Measurements from ENCODE around the gene CACNA2D1. TPM values are rescaled to one million over a fixed set of nuclear protein-coding genes. Genes with fewer than 3 reads are reported as not detected.
A peak's percentile ranks its signal among the peaks of the same experiment; 100 is the strongest.

CACNA2D1 gene
- total RNA-seq, 1 experiment from 2014 or later = 9.8 TPM

- no peak for DNase-seq (ENCODE audit: low read depth, low spot score)
- Histone ChIP-seq H3K4me1 (ENCODE audit: control insufficient read depth, insufficient read depth, low read length) (no peaks in the 10 kb centered on the region), H3K27ac (ENCODE audit: low read length) (no peak overlapping the region), H3K4me3 (ENCODE audit: low read depth in 2 of 2, low read length in 2 of 2) (no peak overlapping the region), H3K36me3 (ENCODE audit: control insufficient read depth, insufficient read depth, low read length) (no peaks in the 10 kb centered on the region), H3K27me3 (ENCODE audit: control insufficient read depth, insufficient read depth, low read length) (no peaks in the 10 kb centered on the region), H3K9me3 (ENCODE audit: control insufficient read depth, insufficient read depth, low read depth, low read length) (no peaks in the 10 kb centered on the region)
- no TSS peak for BruUV-seq (replicated peaks)
- in situ Hi-C loops (cut with HindIII; ENCODE audit: low pct_unique_long_range_greater_than_20kb, low sequenced_read_pairs) = no loop called here
- CTCF ChIA-PET = no interaction called here
- ATAC-seq = no peak
- TF ChIP-seq REST (IDR thresholded peaks at IDR 0.05; ENCODE audit: insufficient read depth in 1 of 2, low read depth in 2 of 2, low read length in 1 of 2) (no peak), CTCF (IDR thresholded peaks at IDR 0.05) (no peak), SIN3A (IDR thresholded peaks at IDR 0.05; ENCODE audit: borderline replicate concordance, insufficient read depth, low read depth, low read length) (no peak), POLR2AphosphoS5 (IDR thresholded peaks at IDR 0.05; ENCODE audit: low read depth, low read length) (no peak), TCF7L2 (IDR thresholded peaks at IDR 0.05; ENCODE audit: low read depth, low read length) (no peak)
- POLR2A ChIA-PET = no interaction called here
- intact Hi-C loops (cut with micrococcal nuclease; ENCODE audit: unreplicated experiment) = no loop called here
Observed at GRCh38 chr7:81993186-81993585, 450.4 kb downstream of the CACNA2D1 start.

DNA sequence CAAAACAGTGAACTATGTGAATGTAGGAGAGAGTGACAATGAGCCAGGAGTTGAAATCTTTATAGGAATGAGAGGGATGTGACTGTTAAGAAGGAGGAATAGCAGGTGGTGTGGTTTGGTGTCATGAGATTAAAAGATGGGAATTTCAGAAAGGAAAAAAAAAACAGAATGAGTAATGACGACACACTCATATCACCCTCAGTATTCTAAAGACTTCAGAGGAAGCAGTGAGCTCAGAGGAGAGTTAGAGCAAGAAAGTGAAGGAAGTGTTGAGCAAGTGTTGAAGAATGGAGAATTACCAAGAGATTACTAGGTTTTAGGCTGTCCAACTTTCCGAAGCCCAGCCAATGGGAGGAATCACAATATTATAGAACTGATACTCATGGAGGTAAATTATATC is 453.2 kb downstream of the CACNA2D1 start:
- ChIA-PET CTCF (interaction anchor here (0.5 kb wide), 1 partner anchor 10 kb away, joined by 3 read pairs; no protein-coding TSS in a partner anchor), POLR2A (no interaction called here)
- in situ Hi-C loops (cut with HindIII; ENCODE audit: low pct_unique_long_range_greater_than_20kb, low sequenced_read_pairs) (no loop called here), intact Hi-C loops (cut with micrococcal nuclease; ENCODE audit: unreplicated experiment) (no loop called here)
- no peak for ATAC-seq
- no TSS peak for BruUV-seq (replicated peaks)
- TF ChIP-seq SIN3A (IDR thresholded peaks at IDR 0.05; ENCODE audit: borderline replicate concordance, insufficient read depth, low read depth, low read length) = no peak
- TF ChIP-seq REST (IDR thresholded peaks at IDR 0.05; ENCODE audit: insufficient read depth in 1 of 2, low read depth in 2 of 2, low read length in 1 of 2) = no peak
- no peak for TF ChIP-seq POLR2AphosphoS5 (IDR thresholded peaks at IDR 0.05; ENCODE audit: low read depth, low read length)
- TF ChIP-seq CTCF (IDR thresholded peaks at IDR 0.05) = no peak
- TF ChIP-seq TCF7L2 (IDR thresholded peaks at IDR 0.05; ENCODE audit: low read depth, low read length) = no peak
- Histone ChIP-seq H3K27me3 (ENCODE audit: control insufficient read depth, insufficient read depth, low read length) (no peaks in the 10 kb centered on the region), H3K4me1 (ENCODE audit: control insufficient read depth, insufficient read depth, low read length) (no peaks in the 10 kb centered on the region), H3K27ac (ENCODE audit: low read length) (no peak overlapping the region), H3K4me3 (ENCODE audit: low read depth in 2 of 2, low read length in 2 of 2) (no peak overlapping the region), H3K9me3 (ENCODE audit: control insufficient read depth, insufficient read depth, low read depth, low read length) (no peaks in the 10 kb centered on the region), H3K36me3 (ENCODE audit: control insufficient read depth, insufficient read depth, low read length) (no peaks in the 10 kb centered on the region)
- DNase-seq (ENCODE audit: low read depth, low spot score) = peak; percentile 8
